ENCODE results near the gene GSTM1.
A peak's percentile ranks its signal among the peaks of the same experiment; 100 is the strongest.
"Not testable (repeated sequence)": the region's sequence is repeated elsewhere in the genome, so short reads cannot be mapped to it uniquely, and the experiment has no call there.

Gene GSTM1

DNA sequence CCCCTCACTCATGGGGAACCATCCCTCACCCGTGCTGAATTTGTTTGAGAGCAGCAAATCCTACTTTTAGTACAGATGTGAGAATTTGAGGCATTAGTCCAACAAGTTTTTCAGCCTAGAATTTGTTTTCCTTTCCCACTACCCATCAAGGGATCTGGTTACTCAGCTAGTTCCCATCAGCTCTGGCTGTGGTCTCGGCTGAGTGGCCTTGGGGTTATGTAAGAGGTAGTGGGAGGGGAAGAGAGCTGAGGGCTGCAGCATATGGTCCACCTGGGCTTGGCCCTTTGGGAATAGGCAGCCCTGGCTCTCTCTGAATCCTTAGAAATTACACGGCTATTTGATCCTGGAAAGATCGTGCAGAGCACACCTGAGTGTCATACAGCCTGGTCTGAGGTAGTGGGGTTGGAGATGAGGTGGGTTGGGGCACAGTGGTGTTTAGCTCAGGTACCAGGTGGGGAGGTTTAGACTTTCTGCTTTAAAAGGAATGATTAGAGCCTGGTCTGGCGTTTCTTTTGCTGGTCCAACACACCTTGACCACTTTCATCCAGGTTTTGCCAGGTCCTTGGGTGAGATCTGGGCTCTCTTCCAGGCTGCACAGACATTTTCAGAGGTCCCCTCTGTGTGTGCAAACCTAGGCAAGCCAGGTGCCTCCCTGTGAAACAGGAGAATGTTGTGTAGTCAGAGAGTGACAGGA lies 27.5 kb upstream of the GSTM1 start:
- DNase-seq (ENCODE audit: low read depth) = peak; percentile 48

- DNase-seq (ENCODE audit: low read depth) = not testable (repeated sequence)
These were observed 27.0 kb upstream of the GSTM1 start for GRCh38 chr1:109660691-109661026.

DNA sequence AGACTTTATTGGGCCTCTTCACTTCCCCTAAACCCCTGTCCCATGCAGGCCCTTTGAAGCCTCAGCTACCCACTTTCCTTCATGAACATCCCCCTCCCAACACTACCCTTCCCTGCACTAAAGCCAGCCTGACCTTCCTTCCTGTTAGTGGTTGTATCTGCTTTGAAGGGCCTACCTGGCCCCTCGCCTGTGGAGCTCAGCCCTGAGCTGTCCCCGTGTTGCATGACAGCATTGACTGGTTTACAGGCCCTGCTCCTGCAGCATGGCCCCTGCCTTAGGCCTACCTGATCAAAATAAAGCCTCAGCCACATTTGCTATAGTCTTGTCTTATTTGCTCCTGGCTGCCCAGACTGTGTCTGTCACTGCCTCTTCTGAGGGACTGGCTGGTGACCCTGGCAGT lies 26.2 kb upstream of the GSTM1 start:
- DNase-seq (ENCODE audit: low read depth) = no peak

GRCh38 chr1:109664671-109665070 lies 22.9 kb upstream of the GSTM1 start:
- DNase-seq (ENCODE audit: low read depth) = no peak

GRCh38 chr1:109667452-109668122 lies 20.0 kb upstream of the GSTM1 start, which contains the start of gene GSTM2:
GSTM2 (plus strand) TSS chr1:109668057; CDS start chr1:109668116, 59 bp downstream.
- DNase-seq (ENCODE audit: low read depth) = peak; percentile 86

GRCh38 chr1:109668123-109668775 lies 19.4 kb upstream of the GSTM1 start:
- DNase-seq (ENCODE audit: low read depth) = no peak

- DNase-seq (ENCODE audit: low read depth) = no peak
These were observed 18.2 kb upstream of the GSTM1 start for GRCh38 chr1:109669246-109669948.

GRCh38 chr1:109669949-109670302 lies 17.7 kb upstream of the GSTM1 start:
- DNase-seq (ENCODE audit: low read depth) = not testable (repeated sequence)

DNA sequence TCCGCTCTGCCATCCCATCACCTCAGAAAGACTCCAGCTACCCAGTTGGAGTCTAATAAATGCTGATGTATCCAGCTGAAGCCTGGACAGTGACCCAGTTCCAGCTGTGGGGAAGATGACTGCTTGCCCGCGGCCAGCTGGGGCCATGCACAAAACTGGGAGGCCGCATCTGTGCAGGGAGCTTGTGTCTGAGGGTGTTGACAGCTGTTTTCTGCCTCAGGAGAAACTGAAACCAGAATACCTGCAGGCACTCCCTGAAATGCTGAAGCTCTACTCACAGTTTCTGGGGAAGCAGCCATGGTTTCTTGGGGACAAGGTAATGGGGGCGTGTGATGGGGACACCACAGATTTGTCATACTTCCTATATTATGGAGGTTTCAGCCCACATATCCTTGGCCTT lies 16.6 kb upstream of the GSTM1 start:
- no peak for DNase-seq (ENCODE audit: low read depth)

DNA sequence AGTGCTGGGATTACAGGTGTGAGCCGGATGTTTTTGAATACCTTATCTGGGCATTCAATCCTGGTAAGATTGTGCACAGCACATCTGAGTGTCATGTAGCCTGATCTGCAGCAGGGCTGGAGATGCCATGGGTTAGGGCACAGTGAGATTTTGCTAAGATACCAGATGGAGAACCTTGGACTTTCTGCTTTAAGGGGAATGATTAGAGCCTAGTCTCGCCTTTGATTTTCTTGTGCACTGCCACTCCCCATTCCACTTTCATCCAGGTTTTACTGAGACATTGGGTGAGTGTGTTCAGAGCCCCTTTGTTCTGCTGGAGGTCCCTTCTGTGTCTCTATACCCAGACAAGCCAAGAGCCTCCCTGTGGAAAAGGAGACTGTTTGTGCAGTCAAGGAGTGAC lies 13.8 kb upstream of the GSTM1 start:
- not testable (repeated sequence) for DNase-seq (ENCODE audit: low read depth)

DNA sequence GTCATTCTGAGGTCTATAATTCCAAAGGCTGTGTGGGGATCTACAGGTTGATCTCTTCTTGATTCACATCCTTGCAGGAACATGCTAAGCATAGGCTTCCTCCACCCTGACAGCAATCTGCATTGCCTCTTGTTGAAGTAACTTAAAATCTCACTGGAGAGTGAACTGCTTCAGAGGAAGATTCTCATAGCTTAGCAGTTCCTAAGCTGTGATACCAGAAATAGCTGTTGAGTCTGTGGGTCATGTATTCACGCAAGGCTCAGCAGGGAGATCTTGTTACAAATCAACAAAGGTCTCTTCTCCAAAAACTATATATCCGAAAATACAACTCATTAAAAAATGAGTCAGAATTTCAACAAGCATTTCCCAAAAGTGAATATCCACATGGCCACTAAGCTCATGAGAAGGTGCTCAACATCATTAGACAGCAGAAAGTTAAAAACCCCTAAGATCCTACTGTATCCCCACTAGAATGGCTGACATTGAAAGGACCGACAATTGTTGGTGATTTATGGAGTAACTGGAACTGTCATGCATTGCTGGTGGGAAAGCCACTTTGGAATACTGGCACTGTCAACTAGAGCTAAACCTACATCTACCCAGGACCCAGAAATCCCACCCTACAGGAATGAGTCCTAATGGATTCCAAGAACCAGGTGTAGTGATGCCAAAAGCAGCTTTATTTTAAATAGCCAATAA lies 10.8 kb upstream of the GSTM1 start:
- DNase-seq (ENCODE audit: low read depth) = not testable (repeated sequence)

DNA sequence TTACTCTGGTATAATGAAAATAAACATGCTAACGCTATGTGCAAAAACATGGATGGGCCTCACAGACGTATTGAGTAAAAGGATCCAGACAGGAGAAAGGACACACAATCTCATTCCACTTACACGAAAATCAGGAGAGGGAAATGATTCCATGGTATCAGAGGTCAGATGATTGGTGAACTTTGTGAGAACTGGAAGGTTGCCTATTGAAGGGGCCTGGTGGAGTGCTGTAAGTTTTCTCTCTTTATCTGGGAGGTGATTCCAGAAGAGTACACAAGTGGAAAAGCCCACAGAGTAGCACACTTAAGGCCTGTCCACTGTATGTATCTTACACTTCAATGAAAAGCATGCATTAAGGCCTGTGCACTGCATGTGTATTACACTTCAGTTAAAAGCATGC lies 10.2 kb upstream of the GSTM1 start:
- DNase-seq (ENCODE audit: low read depth) = no peak

DNA sequence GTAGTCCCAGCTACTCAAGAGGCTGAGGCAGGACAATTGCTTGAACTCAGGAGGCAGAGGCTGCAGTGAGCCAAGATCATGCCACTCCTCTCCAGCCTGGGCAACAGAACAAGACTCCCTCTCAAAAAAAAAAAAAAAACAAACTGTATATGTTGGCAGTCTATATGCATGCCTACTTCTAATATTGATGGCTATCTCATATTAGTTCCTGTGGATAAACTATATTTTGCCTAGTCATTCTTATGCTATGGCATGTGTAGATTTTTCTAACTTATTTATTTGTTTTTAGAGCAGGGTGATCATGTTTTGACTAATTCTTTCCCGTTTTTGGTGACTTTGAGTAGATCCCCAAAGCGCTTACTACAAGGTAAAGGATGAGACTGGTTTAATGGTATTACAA lies 9.0 kb upstream of the GSTM1 start:
- DNase-seq (ENCODE audit: low read depth) = not testable (repeated sequence)

- not testable (repeated sequence) for DNase-seq (ENCODE audit: low read depth)
These were observed 2.8 kb upstream of the GSTM1 start for GRCh38 chr1:109684777-109685176.

DNA sequence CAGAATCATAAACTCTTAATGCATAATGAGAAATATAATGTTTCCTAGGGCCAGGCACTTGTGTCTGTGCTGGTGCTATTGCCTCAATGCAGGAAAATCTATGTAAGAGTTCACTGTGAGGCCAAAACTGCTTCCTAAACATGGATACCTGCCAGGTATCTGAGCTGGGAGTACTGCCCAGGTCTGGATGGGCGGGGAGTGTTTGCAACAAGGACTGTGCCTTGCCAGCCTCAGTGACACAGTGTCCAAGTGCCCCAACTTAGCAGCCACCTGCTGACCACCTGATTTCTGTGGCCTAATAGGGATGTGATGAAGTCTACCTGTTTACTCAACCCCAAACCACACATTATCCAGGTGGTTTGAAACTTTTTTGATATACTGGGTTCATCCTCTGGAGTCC lies 2.2 kb upstream of the GSTM1 start:
- not testable (repeated sequence) for DNase-seq (ENCODE audit: low read depth)

DNA sequence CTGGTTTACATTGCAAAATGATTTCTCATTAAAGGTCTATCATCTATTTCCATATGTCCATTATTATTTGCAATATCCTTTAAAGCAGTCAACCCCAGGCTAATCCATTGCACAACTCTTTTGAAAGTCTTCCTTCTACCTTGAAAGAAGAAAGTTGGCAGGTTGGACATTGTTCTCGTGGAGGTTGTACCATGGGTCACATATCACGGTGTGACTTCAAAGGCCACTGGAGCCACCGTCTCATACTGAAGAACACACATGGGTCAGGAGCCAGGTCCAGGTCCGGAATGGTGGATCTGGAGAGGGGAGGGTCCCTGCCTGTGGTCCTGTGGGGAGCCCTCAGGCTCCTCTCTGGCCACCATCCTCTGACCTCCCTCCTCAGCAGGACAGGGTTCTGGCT lies 1.7 kb upstream of the GSTM1 start:
- DNase-seq (ENCODE audit: low read depth) = not testable (repeated sequence)

DNA sequence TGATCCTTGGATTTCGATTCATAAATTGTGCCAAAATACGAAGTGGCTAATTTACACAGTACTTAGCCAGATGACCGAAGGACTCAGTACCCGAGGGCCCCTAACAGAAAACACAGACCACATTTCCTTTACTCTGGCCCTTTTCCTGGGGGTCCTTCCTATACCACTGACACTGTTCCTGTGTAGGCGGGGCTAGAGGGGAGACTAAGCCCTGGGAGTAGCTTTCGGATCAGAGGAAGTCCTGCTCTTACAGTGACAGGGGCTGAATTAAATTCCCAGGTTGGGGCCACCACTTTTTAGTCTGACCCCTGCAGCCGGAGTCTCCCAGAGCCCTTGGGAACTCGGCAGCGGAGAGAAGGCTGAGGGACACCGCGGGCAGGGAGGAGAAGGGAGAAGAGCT lies 508 bp upstream of the GSTM1 start:
- DNase-seq (ENCODE audit: low read depth) = not testable (repeated sequence)

DNA sequence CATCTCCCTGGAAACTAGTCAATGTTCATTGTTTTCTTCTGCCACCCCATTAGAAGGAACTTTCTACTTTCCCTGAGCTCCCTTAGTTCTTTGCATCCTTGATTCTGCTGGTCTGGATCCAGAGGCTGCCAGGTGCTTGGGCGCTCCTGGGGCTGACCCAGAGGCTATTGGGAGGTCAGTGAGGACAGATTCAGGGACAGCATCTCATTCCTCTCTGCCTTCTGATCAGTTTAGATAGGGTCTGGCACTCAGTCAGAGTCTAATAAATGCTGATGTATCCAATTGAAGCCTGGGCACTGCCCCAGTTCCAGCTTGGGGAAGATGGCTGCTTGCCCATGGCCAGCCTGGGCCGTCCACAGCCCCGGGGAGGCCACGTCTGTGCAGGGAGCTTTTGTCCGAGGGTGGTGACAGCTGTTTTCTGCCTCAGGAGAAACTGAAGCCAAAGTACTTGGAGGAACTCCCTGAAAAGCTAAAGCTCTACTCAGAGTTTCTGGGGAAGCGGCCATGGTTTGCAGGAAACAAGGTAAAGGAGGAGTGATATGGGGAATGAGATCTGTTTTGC lies 2.3 kb downstream of the GSTM1 start:
- DNase-seq (ENCODE audit: low read depth) = no peak

GRCh38 chr1:109691759-109692158 lies 4.1 kb downstream of the GSTM1 start:
- no peak for DNase-seq (ENCODE audit: low read depth)

GRCh38 chr1:109694400-109694799 lies 6.8 kb downstream of the GSTM1 start:
- DNase-seq (ENCODE audit: low read depth) = not testable (repeated sequence)

- not testable (repeated sequence) for DNase-seq (ENCODE audit: low read depth)
These were observed 7.5 kb downstream of the GSTM1 start for GRCh38 chr1:109695138-109695537.

DNA sequence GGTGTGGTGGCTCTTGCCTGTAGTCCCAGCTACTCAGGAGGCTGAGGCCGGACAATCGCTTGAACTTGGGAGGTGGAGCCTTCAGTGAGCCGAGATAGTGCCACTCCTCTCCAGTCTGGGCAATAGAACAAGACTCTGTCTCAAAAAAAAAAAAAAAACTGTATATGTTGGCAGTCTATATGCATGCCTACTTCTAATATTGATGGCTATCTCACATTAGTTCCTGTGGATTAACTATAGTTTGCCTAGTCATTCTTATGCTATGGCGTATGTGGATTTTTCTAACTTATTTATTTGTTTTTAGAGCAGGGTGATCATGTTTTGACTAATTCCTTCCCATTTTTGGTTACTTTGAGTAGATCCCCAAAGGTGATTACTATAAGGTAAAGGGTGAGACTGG lies 9.4 kb downstream of the GSTM1 start:
- no peak for DNase-seq (ENCODE audit: low read depth)

Data from iris pigment epithelial cell (primary cell).